Measurements from ENCODE around the gene ADGRG3.
"Not testable (repeated sequence)": the region's sequence is repeated elsewhere in the genome, so short reads cannot be mapped to it uniquely, and the experiment has no call there.

The ADGRG3 gene

GRCh38 chr16:57668630-57669475, 747 bp downstream of the ADGRG3 start:
- Histone ChIP-seq H3K4me3 (replicated peaks; ENCODE audit: insufficient read depth, low read length) (peak overlapping the region; percentile 12), H3K27me3 (ENCODE audit: insufficient read depth, poor library complexity, severe bottlenecking) (no peaks in the 10 kb centered on the region), H3K27ac (replicated peaks) (peak overlapping the region; percentile 80)
- TF ChIP-seq REST (IDR thresholded peaks at IDR 0.05; ENCODE audit: insufficient replicate concordance, low read depth): no peak
- TF ChIP-seq POLR2AphosphoS5 (IDR thresholded peaks at IDR 0.05; ENCODE audit: low read depth): no peak
- TF ChIP-seq CTCF (IDR thresholded peaks at IDR 0.05; ENCODE audit: insufficient read depth, low read length): no peak
- no peak for TF ChIP-seq SPI1 (IDR thresholded peaks at IDR 0.05; ENCODE audit: borderline replicate concordance, low read depth)
- no peak for TF ChIP-seq GABPA (IDR thresholded peaks at IDR 0.05; ENCODE audit: low read depth)
- DNase-seq (ENCODE audit: low read depth in 1 of 2, low spot score in 1 of 2): no peak

GRCh38 chr16:57669476-57670162, 1.5 kb downstream of the ADGRG3 start:
- TF ChIP-seq REST (IDR thresholded peaks at IDR 0.05; ENCODE audit: insufficient replicate concordance, low read depth) (no peak), GABPA (IDR thresholded peaks at IDR 0.05; ENCODE audit: low read depth) (no peak), CTCF (IDR thresholded peaks at IDR 0.05; ENCODE audit: insufficient read depth, low read length) (no peak), SPI1 (IDR thresholded peaks at IDR 0.05; ENCODE audit: borderline replicate concordance, low read depth) (no peak), POLR2AphosphoS5 (IDR thresholded peaks at IDR 0.05; ENCODE audit: low read depth) (no peak)
- DNase-seq (ENCODE audit: low read depth in 1 of 2, low spot score in 1 of 2): peak; percentile 36 to 65
- Histone ChIP-seq H3K4me3 (replicated peaks; ENCODE audit: insufficient read depth, low read length) (no peak overlapping the region; the same call in 1 of the 2 replicates), H3K27ac (replicated peaks) (peak overlapping the region; percentile 80), H3K27me3 (ENCODE audit: insufficient read depth, poor library complexity, severe bottlenecking) (no peaks in the 10 kb centered on the region)

- H3K27me3 ChIP-seq (ENCODE audit: insufficient read depth, poor library complexity, severe bottlenecking): no peaks in the 10 kb centered on the region
- H3K27ac ChIP-seq (replicated peaks): peak overlapping the region; percentile 25
- TF ChIP-seq REST (IDR thresholded peaks at IDR 0.05; ENCODE audit: insufficient replicate concordance, low read depth): no peak
- TF ChIP-seq POLR2AphosphoS5 (IDR thresholded peaks at IDR 0.05; ENCODE audit: low read depth): no peak
- no peak for TF ChIP-seq SPI1 (IDR thresholded peaks at IDR 0.05; ENCODE audit: borderline replicate concordance, low read depth)
- no peak for TF ChIP-seq CTCF (IDR thresholded peaks at IDR 0.05; ENCODE audit: insufficient read depth, low read length)
- TF ChIP-seq GABPA (IDR thresholded peaks at IDR 0.05; ENCODE audit: low read depth): no peak
- no peak for DNase-seq (ENCODE audit: low read depth in 1 of 2, low spot score in 1 of 2)
- no peak overlapping the region; the same call in 1 of the 2 replicates for H3K4me3 ChIP-seq (replicated peaks; ENCODE audit: insufficient read depth, low read length)
Observed at GRCh38 chr16:57670196-57670595, 2.1 kb downstream of the ADGRG3 start.

- H3K4me3 ChIP-seq (replicated peaks; ENCODE audit: insufficient read depth, low read length); DNase-seq (ENCODE audit: low read depth in 1 of 2, low spot score in 1 of 2); H3K27me3 ChIP-seq (ENCODE audit: insufficient read depth, poor library complexity, severe bottlenecking); H3K27ac ChIP-seq (replicated peaks): not testable (repeated sequence)
Observed at GRCh38 chr16:57671451-57671850, 3.3 kb downstream of the ADGRG3 start.
